HEK293 (cell line): ENCODE results near the gene NABP1.

Source experiments
- CTCF ChIA-PET: fragments of 350-600 bp; formaldehyde crosslinking; extraction: SDS; loops from one replicate; lab custom pipeline; 2021; ENCODE audit warnings: antibody characterized with exemption; lab: Yijun Ruan, JAX
- POLR2A ChIA-PET: fragments of 300-600 bp; formaldehyde crosslinking; extraction: SDS; loops from one replicate; lab custom pipeline; 2020; ENCODE audit warnings: antibody characterized with exemption, inconsistent platforms; lab: Yijun Ruan, JAX
- H3K27ac ChIP-seq: fragments of 200-500 bp; sonication (Bioruptor generic); 2 replicates; pipeline ENCODE4 v1.5.1; 2014; ENCODE audit warnings: low read depth, low read length, control low read depth, inconsistent platforms; ENCODE audit errors: extremely low read depth
- H3K36me3 ChIP-seq, 2 experiments: fragments of 200-500 bp in 1 of 2; sonication (Bioruptor generic) in 1 of 2; 1 replicate in 1 of 2; 2 replicates in 1 of 2; pipeline ENCODE4 v1.5.1; 2014 to 2017; ENCODE audit warnings: inconsistent platforms in 2 of 2, low read length in 2 of 2; ENCODE audit not compliant: control insufficient read depth in 2 of 2, insufficient read depth in 1 of 2
- H3K4me1 ChIP-seq: fragments of 200-500 bp; sonication (Bioruptor generic); 2 replicates; pipeline ENCODE4 v1.5.1; 2014; ENCODE audit warnings: mild to moderate bottlenecking, low read length, inconsistent platforms; ENCODE audit not compliant: control insufficient read depth, insufficient read depth
- H3K4me3 ChIP-seq: 2 replicates; pipeline ENCODE4 v1.5.1; 2011; ENCODE audit warnings: low read depth, mild to moderate bottlenecking, control low read depth, low read length, moderate library complexity
- H3K9me3 ChIP-seq: fragments of 200-500 bp; sonication (Bioruptor generic); 2 replicates; pipeline ENCODE4 v1.5.1; 2014; ENCODE audit warnings: low read depth, low read length, inconsistent platforms; ENCODE audit not compliant: control insufficient read depth, insufficient read depth
- EGR2 ChIP-seq: fragments of 450-650 bp; formaldehyde crosslinking; IDR thresholded peaks from 2 replicates; pipeline ENCODE4 v1.5.1; 2016; ENCODE audit warnings: low read depth, missing biosample characterization, missing genetic modification characterization
- GFI1B ChIP-seq: fragments of 450-650 bp; formaldehyde crosslinking; IDR thresholded peaks from 2 replicates; pipeline ENCODE4 v1.5.1; 2016; ENCODE audit warnings: missing biosample characterization, missing genetic modification characterization
- GLI4 ChIP-seq: fragments of 450-650 bp; formaldehyde crosslinking; IDR thresholded peaks from 2 replicates; pipeline ENCODE4 v1.5.1; 2016; ENCODE audit warnings: missing biosample characterization, missing genetic modification characterization
- KLF8 ChIP-seq: fragments of 450-650 bp; formaldehyde crosslinking; IDR thresholded peaks from 2 replicates; pipeline ENCODE4 v1.5.1; 2016; ENCODE audit warnings: missing biosample characterization, missing genetic modification characterization
- KLF9 ChIP-seq: fragments of 450-650 bp; formaldehyde crosslinking; IDR thresholded peaks from 2 replicates; pipeline ENCODE4 v1.5.1; 2016; ENCODE audit warnings: missing biosample characterization, missing genetic modification characterization, low read depth
- SP7 ChIP-seq: fragments of 450-650 bp; formaldehyde crosslinking; IDR thresholded peaks from 2 replicates; pipeline ENCODE4 v1.5.1; 2016; ENCODE audit warnings: missing biosample characterization, missing genetic modification characterization
- WT1 ChIP-seq: fragments of 450-650 bp; formaldehyde crosslinking; IDR thresholded peaks from 2 replicates; pipeline ENCODE4 v1.5.1; 2016; ENCODE audit warnings: missing biosample characterization, missing genetic modification characterization
- ZNF2 ChIP-seq: fragments of 450-650 bp; formaldehyde crosslinking; IDR thresholded peaks from 2 replicates; pipeline ENCODE4 v1.5.1; 2016; ENCODE audit warnings: missing biosample characterization, missing genetic modification characterization
- ZNF23 ChIP-seq: fragments of 450-650 bp; formaldehyde crosslinking; IDR thresholded peaks from 2 replicates; pipeline ENCODE4 v1.5.1; 2016; ENCODE audit warnings: missing biosample characterization, missing genetic modification characterization, borderline replicate concordance
- ZNF350 ChIP-seq: fragments of 450-650 bp; formaldehyde crosslinking; IDR thresholded peaks from 2 replicates; pipeline ENCODE4 v1.5.0; 2017; ENCODE audit warnings: missing biosample characterization, mild to moderate bottlenecking, missing genetic modification characterization
- ZNF544 ChIP-seq: fragments of 450-650 bp; formaldehyde crosslinking; IDR thresholded peaks from 2 replicates; pipeline ENCODE4 v1.5.0; 2017; ENCODE audit warnings: missing biosample characterization, missing genetic modification characterization
- ZNF548 ChIP-seq: fragments of 450-650 bp; formaldehyde crosslinking; IDR thresholded peaks from 2 replicates; pipeline ENCODE4 v1.5.1; 2016; ENCODE audit warnings: missing biosample characterization, missing genetic modification characterization
- ZNF571 ChIP-seq: fragments of 450-650 bp; formaldehyde crosslinking; IDR thresholded peaks from 2 replicates; pipeline ENCODE4 v1.5.0; 2017; ENCODE audit warnings: missing biosample characterization, missing genetic modification characterization
- ZNF585B ChIP-seq: fragments of 450-650 bp; formaldehyde crosslinking; IDR thresholded peaks from 2 replicates; pipeline ENCODE4 v1.5.1; 2016; ENCODE audit warnings: missing biosample characterization, missing genetic modification characterization
- ZNF670 ChIP-seq: fragments of 450-650 bp; formaldehyde crosslinking; IDR thresholded peaks from 2 replicates; pipeline ENCODE4 v1.5.1; 2016; ENCODE audit warnings: missing biosample characterization, missing genetic modification characterization, low read depth
- ZNF76 ChIP-seq: fragments of 450-650 bp; formaldehyde crosslinking; IDR thresholded peaks from 2 replicates; pipeline ENCODE4; 2016; ENCODE audit warnings: low read depth, missing biosample characterization, missing genetic modification characterization, borderline replicate concordance
- TF ChIP-seq, protein P1 (sequence below): fragments of 450-650 bp; formaldehyde crosslinking; IDR thresholded peaks from 2 replicates; pipeline ENCODE4 v1.5.1; 2016; ENCODE audit warnings: missing biosample characterization, missing genetic modification characterization, borderline replicate concordance
- TF ChIP-seq, protein P2 (sequence below): fragments of 450-650 bp; formaldehyde crosslinking; IDR thresholded peaks from 2 replicates; pipeline ENCODE4 v1.5.1; 2016; ENCODE audit warnings: missing biosample characterization, missing genetic modification characterization
- TF ChIP-seq, protein P3 (sequence below): fragments of 450-650 bp; formaldehyde crosslinking; IDR thresholded peaks from 2 replicates; pipeline ENCODE4 v1.5.1; 2016; ENCODE audit warnings: missing biosample characterization, missing genetic modification characterization, low read depth
- TF ChIP-seq, protein P4 (sequence below): fragments of 450-650 bp; IDR thresholded peaks from 2 replicates; pipeline ENCODE4 v1.5.1; 2018; ENCODE audit warnings: missing biosample characterization, mild to moderate bottlenecking, missing genetic modification characterization
- TF ChIP-seq, protein P5 (sequence below): fragments of 450-650 bp; formaldehyde crosslinking; IDR thresholded peaks from 2 replicates; pipeline ENCODE4 v1.5.1; 2016; ENCODE audit warnings: missing biosample characterization, missing genetic modification characterization

Gene NABP1

DNA sequence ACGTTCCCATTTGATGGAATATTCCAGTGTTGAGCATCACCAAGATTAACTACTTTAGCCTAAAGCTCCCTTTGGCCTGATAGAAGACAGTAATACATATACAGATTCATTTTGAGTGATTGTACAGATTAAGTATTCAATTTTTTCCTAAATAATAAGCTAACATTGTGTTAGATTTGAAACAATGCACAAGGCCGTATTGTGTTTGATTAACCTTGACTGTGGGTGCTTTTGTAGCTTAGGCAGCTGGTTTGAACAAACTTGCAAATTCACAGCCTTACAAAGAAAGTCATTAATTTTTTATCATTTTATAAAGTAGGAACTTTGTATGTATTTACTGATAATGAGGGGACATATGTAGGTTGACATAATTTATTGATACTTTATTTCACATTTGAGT lies 29.6 kb downstream of the NABP1 start (continued):
- TF ChIP-seq, protein P1, sequence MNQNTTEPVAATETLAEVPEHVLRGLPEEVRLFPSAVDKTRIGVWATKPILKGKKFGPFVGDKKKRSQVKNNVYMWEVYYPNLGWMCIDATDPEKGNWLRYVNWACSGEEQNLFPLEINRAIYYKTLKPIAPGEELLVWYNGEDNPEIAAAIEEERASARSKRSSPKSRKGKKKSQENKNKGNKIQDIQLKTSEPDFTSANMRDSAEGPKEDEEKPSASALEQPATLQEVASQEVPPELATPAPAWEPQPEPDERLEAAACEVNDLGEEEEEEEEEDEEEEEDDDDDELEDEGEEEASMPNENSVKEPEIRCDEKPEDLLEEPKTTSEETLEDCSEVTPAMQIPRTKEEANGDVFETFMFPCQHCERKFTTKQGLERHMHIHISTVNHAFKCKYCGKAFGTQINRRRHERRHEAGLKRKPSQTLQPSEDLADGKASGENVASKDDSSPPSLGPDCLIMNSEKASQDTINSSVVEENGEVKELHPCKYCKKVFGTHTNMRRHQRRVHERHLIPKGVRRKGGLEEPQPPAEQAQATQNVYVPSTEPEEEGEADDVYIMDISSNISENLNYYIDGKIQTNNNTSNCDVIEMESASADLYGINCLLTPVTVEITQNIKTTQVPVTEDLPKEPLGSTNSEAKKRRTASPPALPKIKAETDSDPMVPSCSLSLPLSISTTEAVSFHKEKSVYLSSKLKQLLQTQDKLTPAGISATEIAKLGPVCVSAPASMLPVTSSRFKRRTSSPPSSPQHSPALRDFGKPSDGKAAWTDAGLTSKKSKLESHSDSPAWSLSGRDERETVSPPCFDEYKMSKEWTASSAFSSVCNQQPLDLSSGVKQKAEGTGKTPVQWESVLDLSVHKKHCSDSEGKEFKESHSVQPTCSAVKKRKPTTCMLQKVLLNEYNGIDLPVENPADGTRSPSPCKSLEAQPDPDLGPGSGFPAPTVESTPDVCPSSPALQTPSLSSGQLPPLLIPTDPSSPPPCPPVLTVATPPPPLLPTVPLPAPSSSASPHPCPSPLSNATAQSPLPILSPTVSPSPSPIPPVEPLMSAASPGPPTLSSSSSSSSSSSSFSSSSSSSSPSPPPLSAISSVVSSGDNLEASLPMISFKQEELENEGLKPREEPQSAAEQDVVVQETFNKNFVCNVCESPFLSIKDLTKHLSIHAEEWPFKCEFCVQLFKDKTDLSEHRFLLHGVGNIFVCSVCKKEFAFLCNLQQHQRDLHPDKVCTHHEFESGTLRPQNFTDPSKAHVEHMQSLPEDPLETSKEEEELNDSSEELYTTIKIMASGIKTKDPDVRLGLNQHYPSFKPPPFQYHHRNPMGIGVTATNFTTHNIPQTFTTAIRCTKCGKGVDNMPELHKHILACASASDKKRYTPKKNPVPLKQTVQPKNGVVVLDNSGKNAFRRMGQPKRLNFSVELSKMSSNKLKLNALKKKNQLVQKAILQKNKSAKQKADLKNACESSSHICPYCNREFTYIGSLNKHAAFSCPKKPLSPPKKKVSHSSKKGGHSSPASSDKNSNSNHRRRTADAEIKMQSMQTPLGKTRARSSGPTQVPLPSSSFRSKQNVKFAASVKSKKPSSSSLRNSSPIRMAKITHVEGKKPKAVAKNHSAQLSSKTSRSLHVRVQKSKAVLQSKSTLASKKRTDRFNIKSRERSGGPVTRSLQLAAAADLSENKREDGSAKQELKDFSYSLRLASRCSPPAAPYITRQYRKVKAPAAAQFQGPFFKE (tag by site-specific recombination): no peak
- no peak for TF ChIP-seq GLI4 (tag by site-specific recombination)
- no peak for TF ChIP-seq GFI1B (tag by site-specific recombination)
- TF ChIP-seq EGR2: no peak
- no peak for TF ChIP-seq KLF8 (tag by site-specific recombination)
- no peak for TF ChIP-seq ZNF544
- TF ChIP-seq ZNF2 (tag by site-specific recombination): no peak
- TF ChIP-seq, protein P2, sequence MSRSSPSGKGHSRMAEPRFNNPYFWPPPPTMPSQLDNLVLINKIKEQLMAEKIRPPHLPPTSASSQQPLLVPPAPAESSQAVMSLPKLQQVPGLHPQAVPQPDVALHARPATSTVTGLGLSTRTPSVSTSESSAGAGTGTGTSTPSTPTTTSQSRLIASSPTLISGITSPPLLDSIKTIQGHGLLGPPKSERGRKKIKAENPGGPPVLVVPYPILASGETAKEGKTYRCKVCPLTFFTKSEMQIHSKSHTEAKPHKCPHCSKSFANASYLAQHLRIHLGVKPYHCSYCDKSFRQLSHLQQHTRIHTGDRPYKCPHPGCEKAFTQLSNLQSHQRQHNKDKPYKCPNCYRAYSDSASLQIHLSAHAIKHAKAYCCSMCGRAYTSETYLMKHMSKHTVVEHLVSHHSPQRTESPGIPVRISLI (tag by site-specific recombination): no peak
- TF ChIP-seq ZNF23 (tag by site-specific recombination): no peak
- TF ChIP-seq ZNF350 (tag by site-specific recombination): no peak

DNA sequence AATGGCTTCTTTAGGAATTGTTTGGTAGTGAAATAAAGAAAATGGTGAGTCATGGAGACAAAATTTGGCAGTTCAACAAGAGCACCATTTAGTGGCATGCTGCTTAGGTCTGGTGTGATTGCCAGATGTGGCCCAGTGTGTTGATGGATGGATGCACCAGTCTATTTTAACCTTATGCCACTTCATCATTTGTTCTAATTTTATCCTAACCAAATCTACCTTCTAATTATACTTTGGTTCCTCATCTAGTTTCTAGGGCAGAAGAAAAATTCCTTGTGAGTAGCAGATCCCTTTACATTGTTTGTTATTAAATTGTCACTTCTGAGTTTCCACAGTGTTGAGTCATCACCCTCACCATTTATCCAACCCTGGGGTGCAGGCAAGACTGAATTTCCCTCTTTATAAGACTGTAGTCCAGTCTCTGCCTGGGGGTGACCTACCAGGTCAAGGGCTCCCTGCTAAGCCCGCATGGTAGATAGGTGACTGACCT lies 32.5 kb downstream of the NABP1 start:
- no peak for TF ChIP-seq WT1 (tag by site-specific recombination)
- no peak for TF ChIP-seq ZNF76 (tag by site-specific recombination)
- TF ChIP-seq ZNF548 (tag by site-specific recombination): no peak
- TF ChIP-seq, protein P3, sequence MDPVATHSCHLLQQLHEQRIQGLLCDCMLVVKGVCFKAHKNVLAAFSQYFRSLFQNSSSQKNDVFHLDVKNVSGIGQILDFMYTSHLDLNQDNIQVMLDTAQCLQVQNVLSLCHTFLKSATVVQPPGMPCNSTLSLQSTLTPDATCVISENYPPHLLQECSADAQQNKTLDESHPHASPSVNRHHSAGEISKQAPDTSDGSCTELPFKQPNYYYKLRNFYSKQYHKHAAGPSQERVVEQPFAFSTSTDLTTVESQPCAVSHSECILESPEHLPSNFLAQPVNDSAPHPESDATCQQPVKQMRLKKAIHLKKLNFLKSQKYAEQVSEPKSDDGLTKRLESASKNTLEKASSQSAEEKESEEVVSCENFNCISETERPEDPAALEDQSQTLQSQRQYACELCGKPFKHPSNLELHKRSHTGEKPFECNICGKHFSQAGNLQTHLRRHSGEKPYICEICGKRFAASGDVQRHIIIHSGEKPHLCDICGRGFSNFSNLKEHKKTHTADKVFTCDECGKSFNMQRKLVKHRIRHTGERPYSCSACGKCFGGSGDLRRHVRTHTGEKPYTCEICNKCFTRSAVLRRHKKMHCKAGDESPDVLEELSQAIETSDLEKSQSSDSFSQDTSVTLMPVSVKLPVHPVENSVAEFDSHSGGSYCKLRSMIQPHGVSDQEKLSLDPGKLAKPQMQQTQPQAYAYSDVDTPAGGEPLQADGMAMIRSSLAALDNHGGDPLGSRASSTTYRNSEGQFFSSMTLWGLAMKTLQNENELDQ (tag by site-specific recombination): no peak
- no peak for TF ChIP-seq ZNF670 (tag by site-specific recombination)
- TF ChIP-seq ZNF571 (tag by site-specific recombination): no peak
- no peak for TF ChIP-seq KLF9
- TF ChIP-seq, protein P4, sequence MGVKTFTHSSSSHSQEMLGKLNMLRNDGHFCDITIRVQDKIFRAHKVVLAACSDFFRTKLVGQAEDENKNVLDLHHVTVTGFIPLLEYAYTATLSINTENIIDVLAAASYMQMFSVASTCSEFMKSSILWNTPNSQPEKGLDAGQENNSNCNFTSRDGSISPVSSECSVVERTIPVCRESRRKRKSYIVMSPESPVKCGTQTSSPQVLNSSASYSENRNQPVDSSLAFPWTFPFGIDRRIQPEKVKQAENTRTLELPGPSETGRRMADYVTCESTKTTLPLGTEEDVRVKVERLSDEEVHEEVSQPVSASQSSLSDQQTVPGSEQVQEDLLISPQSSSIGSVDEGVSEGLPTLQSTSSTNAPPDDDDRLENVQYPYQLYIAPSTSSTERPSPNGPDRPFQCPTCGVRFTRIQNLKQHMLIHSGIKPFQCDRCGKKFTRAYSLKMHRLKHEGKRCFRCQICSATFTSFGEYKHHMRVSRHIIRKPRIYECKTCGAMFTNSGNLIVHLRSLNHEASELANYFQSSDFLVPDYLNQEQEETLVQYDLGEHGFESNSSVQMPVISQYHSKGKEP (tag by site-specific recombination): no peak
- TF ChIP-seq SP7 (tag by site-specific recombination): no peak
- no peak for TF ChIP-seq ZNF585B (tag by site-specific recombination)
- TF ChIP-seq, protein P5, sequence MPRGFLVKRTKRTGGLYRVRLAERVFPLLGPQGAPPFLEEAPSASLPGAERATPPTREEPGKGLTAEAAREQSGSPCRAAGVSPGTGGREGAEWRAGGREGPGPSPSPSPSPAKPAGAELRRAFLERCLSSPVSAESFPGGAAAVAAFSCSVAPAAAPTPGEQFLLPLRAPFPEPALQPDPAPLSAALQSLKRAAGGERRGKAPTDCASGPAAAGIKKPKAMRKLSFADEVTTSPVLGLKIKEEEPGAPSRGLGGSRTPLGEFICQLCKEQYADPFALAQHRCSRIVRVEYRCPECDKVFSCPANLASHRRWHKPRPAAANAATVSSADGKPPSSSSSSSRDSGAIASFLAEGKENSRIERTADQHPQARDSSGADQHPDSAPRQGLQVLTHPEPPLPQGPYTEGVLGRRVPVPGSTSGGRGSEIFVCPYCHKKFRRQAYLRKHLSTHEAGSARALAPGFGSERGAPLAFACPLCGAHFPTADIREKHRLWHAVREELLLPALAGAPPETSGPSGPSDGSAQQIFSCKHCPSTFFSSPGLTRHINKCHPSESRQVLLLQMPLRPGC (tag by site-specific recombination): no peak
- Histone ChIP-seq H3K4me3 (no peak overlapping the region), H3K36me3 (no peaks in the 10 kb centered on the region), H3K4me1 (no peaks in the 10 kb centered on the region), H3K9me3 (no peaks in the 10 kb centered on the region), H3K27ac (no peak overlapping the region)
- POLR2A ChIA-PET: interaction anchor here (1.2 kb wide), 1 partner anchor 22 kb away, joined by 3 read pairs; no protein-coding TSS in a partner anchor
- CTCF ChIA-PET: interaction anchor here (0.7 kb wide), 1 partner anchor 86 kb away, joined by 3 read pairs; no protein-coding TSS in a partner anchor
